HL-60 (cell line): Measurements from ENCODE around the gene CDCA4.

Source experiments
- DNase-seq, 2 experiments: peaks; one replicate each; pipeline ENCODE4 v3.0.0-alpha.2; 2010 to 2020; ENCODE audit warnings: low read depth in 1 of 2, low spot score in 1 of 2
- H3K27ac ChIP-seq: fragments of 250-450 bp; sonication (Bioruptor Pico); replicated peaks from 2 replicates; pipeline ENCODE4 v1.5.1; 2020; ENCODE audit warnings: mild to moderate bottlenecking, moderate library complexity
- H3K27me3 ChIP-seq: fragments of 250-450 bp; sonication (Bioruptor Pico); 2 replicates; pipeline ENCODE4 v1.5.1; 2021; ENCODE audit warnings: mild to moderate bottlenecking, moderate library complexity; ENCODE audit not compliant: insufficient read depth, poor library complexity, severe bottlenecking
- H3K4me3 ChIP-seq: replicated peaks from 2 replicates; pipeline ENCODE4 v1.5.1; 2011; ENCODE audit warnings: mild to moderate bottlenecking, control low read depth, low read length; ENCODE audit not compliant: insufficient read depth
- CTCF ChIP-seq: IDR thresholded peaks from one replicate; pipeline ENCODE4 v1.5.1; 2011; ENCODE audit warnings: low read length, control low read depth, inconsistent platforms; ENCODE audit not compliant: insufficient read depth
- GABPA ChIP-seq: IDR thresholded peaks from 2 replicates; pipeline ENCODE4 v1.6.1; 2012; ENCODE audit warnings: low read depth
- POLR2AphosphoS5 ChIP-seq: IDR thresholded peaks from 2 replicates; pipeline ENCODE4 v1.6.1; 2012; ENCODE audit warnings: low read depth
- REST ChIP-seq: IDR thresholded peaks from 2 replicates; pipeline ENCODE4 v1.6.1; 2012; ENCODE audit warnings: low read depth; ENCODE audit not compliant: insufficient replicate concordance
- SPI1 ChIP-seq: IDR thresholded peaks from 2 replicates; pipeline ENCODE4 v1.6.1; 2012; ENCODE audit warnings: low read depth, mild to moderate bottlenecking, borderline replicate concordance

CDCA4 gene

GRCh38 chr14:105019861-105020814 lies 745 bp downstream of the CDCA4 start:
- H3K27ac ChIP-seq, result peak overlapping the region; percentile 85

GRCh38 chr14:105018414-105018813 lies 2.5 kb downstream of the CDCA4 start:
- DNase-seq, result no peak
- Histone ChIP-seq H3K27me3 (no peaks in the 10 kb centered on the region), H3K4me3 (peak overlapping the region; percentile 0; the same call in 1 of the 2 replicates), H3K27ac (no peak overlapping the region)
- no peak for TF ChIP-seq GABPA
- TF ChIP-seq CTCF, result no peak
- TF ChIP-seq SPI1, result no peak
- TF ChIP-seq POLR2AphosphoS5, result no peak
- no peak for TF ChIP-seq REST

More at GRCh38 chr14:105019861-105020814, 745 bp downstream of the CDCA4 start:
- Histone ChIP-seq H3K4me3 (peak overlapping the region; percentile 77), H3K27me3 (no peaks in the 10 kb centered on the region)
- TF ChIP-seq GABPA (no peak), SPI1 (no peak), CTCF (no peak), POLR2AphosphoS5 (no peak)
- DNase-seq, result peak in 1 of 2 experiments; percentile 43

- TF ChIP-seq SPI1 (no peak), POLR2AphosphoS5 (no peak)
- no peak overlapping the region for H3K4me3 ChIP-seq
- no peak overlapping the region for H3K27ac ChIP-seq
- H3K27me3 ChIP-seq, result no peaks in the 10 kb centered on the region
- no peak for DNase-seq
Observed at GRCh38 chr14:105015905-105016304, 5.0 kb downstream of the CDCA4 start.

- H3K27ac ChIP-seq, result no peak overlapping the region; the same call in 1 of the 2 replicates
- no peak for TF ChIP-seq REST
- TF ChIP-seq SPI1, result 0 out of 2 replicates have a peak, but pooled peaks have one; percentile 45
- TF ChIP-seq CTCF, result no peak
- DNase-seq, result no peak
- H3K27me3 ChIP-seq, result no peaks in the 10 kb centered on the region
- no peak overlapping the region for H3K4me3 ChIP-seq
Observed at GRCh38 chr14:105015242-105015641, 5.6 kb downstream of the CDCA4 start.
